Mammary epithelial cell (primary cell): Measurements from ENCODE around the gene DUSP23.

Experiments used
- EZH2 ChIP-seq: IDR thresholded peaks from 2 replicates; pipeline ENCODE4 v1.6.1; 2012; ENCODE audit warnings: low read length, inconsistent platforms, borderline replicate concordance
- TF ChIP-seq, protein P1 (sequence below), 2 donors: IDR thresholded peaks in 1 of 2; conservative IDR thresholded peaks in 1 of 2; 2 replicates each; pipeline ENCODE4 v1.5.1; 2011 to 2012; ENCODE audit warnings: inconsistent platforms in 2 of 2, low read length in 2 of 2, mild to moderate bottlenecking in 2 of 2, control low read depth in 1 of 2, low read depth in 1 of 2; ENCODE audit not compliant: insufficient read depth in 1 of 2; ENCODE audit errors: extremely low read depth in 1 of 2

DNA sequence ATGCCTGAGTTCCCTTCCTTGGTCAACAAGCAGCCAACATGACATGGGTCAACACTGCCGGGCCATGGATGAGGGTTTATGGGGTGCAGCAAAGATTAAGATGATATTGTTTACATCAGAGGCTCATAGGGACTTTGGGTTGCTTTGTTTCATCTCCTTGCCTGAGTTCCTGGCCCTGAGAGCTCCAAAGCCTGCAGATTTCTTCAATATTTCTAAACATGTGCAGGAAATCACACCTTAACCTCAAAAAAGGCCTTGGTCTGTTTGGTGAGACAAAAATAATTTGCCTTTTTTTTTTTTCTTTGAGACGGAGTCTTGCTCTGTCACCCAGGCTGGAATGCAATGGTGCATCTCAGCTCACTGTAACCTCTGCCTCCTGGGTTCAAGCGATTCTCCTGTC, 46.8 kb downstream of the DUSP23 start:
- TF ChIP-seq, protein P1, sequence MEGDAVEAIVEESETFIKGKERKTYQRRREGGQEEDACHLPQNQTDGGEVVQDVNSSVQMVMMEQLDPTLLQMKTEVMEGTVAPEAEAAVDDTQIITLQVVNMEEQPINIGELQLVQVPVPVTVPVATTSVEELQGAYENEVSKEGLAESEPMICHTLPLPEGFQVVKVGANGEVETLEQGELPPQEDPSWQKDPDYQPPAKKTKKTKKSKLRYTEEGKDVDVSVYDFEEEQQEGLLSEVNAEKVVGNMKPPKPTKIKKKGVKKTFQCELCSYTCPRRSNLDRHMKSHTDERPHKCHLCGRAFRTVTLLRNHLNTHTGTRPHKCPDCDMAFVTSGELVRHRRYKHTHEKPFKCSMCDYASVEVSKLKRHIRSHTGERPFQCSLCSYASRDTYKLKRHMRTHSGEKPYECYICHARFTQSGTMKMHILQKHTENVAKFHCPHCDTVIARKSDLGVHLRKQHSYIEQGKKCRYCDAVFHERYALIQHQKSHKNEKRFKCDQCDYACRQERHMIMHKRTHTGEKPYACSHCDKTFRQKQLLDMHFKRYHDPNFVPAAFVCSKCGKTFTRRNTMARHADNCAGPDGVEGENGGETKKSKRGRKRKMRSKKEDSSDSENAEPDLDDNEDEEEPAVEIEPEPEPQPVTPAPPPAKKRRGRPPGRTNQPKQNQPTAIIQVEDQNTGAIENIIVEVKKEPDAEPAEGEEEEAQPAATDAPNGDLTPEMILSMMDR (conservative IDR thresholded peaks at IDR 0.05 in 1 of 2, IDR thresholded peaks at IDR 0.05 in 1 of 2; ENCODE audit: extremely low read depth in 1 of 2, insufficient read depth in 1 of 2, low read depth in 1 of 2, low read length in 2 of 2): no peak
- no peak for TF ChIP-seq EZH2
